Neural cell (in vitro differentiated cells): Measurements from ENCODE around the gene CAMK1.

Source experiments
- CTCF ChIP-seq: fragments of 450-650 bp; IDR thresholded peaks from 2 replicates; pipeline ENCODE4 v1.5.1; 2014; ENCODE audit warnings: antibody characterized with exemption, mild to moderate bottlenecking, moderate library complexity; ENCODE audit not compliant: poor library complexity, severe bottlenecking
- EP300 ChIP-seq: fragments of 450-650 bp; conservative IDR thresholded peaks from 2 replicates; pipeline ENCODE4 v1.6.1; 2014; ENCODE audit warnings: antibody characterized with exemption, mild to moderate bottlenecking, moderate library complexity; ENCODE audit not compliant: poor library complexity, severe bottlenecking
- EZH2 ChIP-seq: fragments of 200-600, 300-800 bp; shearing (Covaris generic), sonication (generic); IDR thresholded peaks from 2 replicates; pipeline ENCODE4 v1.6.1; 2014; ENCODE audit warnings: antibody characterized with exemption, low read length, borderline replicate concordance, mild to moderate bottlenecking; ENCODE audit not compliant: insufficient read depth, poor library complexity, severe bottlenecking
- POLR2AphosphoS5 ChIP-seq: IDR thresholded peaks from 2 replicates; pipeline ENCODE4 v1.6.1; 2012

GRCh38 chr3:9732080-9732739, 37.5 kb downstream of the CAMK1 start:
- TF ChIP-seq EZH2 (no peak), POLR2AphosphoS5 (no peak), CTCF (no peak), EP300 (no peak)
